ENCODE results near the gene PSMB5.

Gene PSMB5

GRCh38 chr14:23070262-23071129, 35.8 kb upstream of the PSMB5 start (continued):
- TF ChIP-seq ZBTB11 (tag by site-specific recombination; conservative IDR thresholded peaks at IDR 0.05; ENCODE audit: low read depth) (peak; percentile 71), ZNF157 (tag by site-specific recombination; IDR thresholded peaks at IDR 0.05) (no peak), ZNF768 (tag by site-specific recombination; IDR thresholded peaks at IDR 0.05) (no peak), KLF1 (tag by site-specific recombination; IDR thresholded peaks at IDR 0.05) (peak; percentile 36; the same call in 1 of the 2 replicates)

- ChIA-PET CTCF (interaction anchor here (0.6 to 4.0 kb wide), 47 partner anchors 9 to 391 kb away, joined by 3 to 58 read pairs (median 5); partner anchors contain the start of genes ACIN1, AJUBA, C14orf119 and CDH24), POLR2A (interaction anchor here (0.7 to 2.0 kb wide), 10 partner anchors 11 to 140 kb away, joined by 3 to 20 read pairs (median 6); partner anchors contain the start of genes ACIN1, AJUBA, C14orf119 and PRMT5)
- H3K36me3 ChIP-seq (ENCODE audit: control insufficient read depth in 2 of 2, insufficient read depth in 1 of 2, low read length in 2 of 2), result peaks cover 29 to 59% of the 10 kb centered on the region in 2 experiments
- H3K9me3 ChIP-seq (ENCODE audit: control insufficient read depth, insufficient read depth, low read depth, low read length), result no peaks in the 10 kb centered on the region
- H3K4me3 ChIP-seq (ENCODE audit: low read depth, low read length), result no peak overlapping the region
- H3K27ac ChIP-seq (ENCODE audit: extremely low read depth, low read depth, low read length), result peak overlapping the region; percentile 66
- H3K4me1 ChIP-seq (ENCODE audit: control insufficient read depth, insufficient read depth, low read length), result peaks cover 16% of the 10 kb centered on the region
- peak; percentile 73; the same call in 1 of the 2 replicates for TF ChIP-seq ZNF600 (tag by site-specific recombination; IDR thresholded peaks at IDR 0.05)
- TF ChIP-seq ZNF776 (tag by site-specific recombination; IDR thresholded peaks at IDR 0.05; ENCODE audit: borderline replicate concordance), result no peak
- TF ChIP-seq MZF1 (tag by site-specific recombination; IDR thresholded peaks at IDR 0.05; ENCODE audit: borderline replicate concordance), result no peak
Observed at GRCh38 chr14:23069413-23069806, 34.7 kb upstream of the PSMB5 start.

GRCh38 chr14:23068789-23069412, 34.2 kb upstream of the PSMB5 start:
- ChIA-PET POLR2A (interaction anchor here (0.6 to 2.0 kb wide), 12 partner anchors 10 to 140 kb away, joined by 3 to 20 read pairs (median 4); partner anchors contain the start of genes ACIN1, AJUBA, C14orf119 and PRMT5), CTCF (interaction anchor here (0.6 to 3.4 kb wide), 59 partner anchors 9 to 941 kb away, joined by 3 to 58 read pairs (median 5); partner anchors contain the start of genes ACIN1, AJUBA, C14orf119 and CDH24)
- Histone ChIP-seq H3K36me3 (ENCODE audit: control insufficient read depth in 2 of 2, insufficient read depth in 1 of 2, low read length in 2 of 2) (peaks cover 31 to 63% of the 10 kb centered on the region in 2 experiments), H3K27ac (ENCODE audit: extremely low read depth, low read depth, low read length) (peak overlapping the region; percentile 66), H3K4me1 (ENCODE audit: control insufficient read depth, insufficient read depth, low read length) (peaks cover 16% of the 10 kb centered on the region), H3K9me3 (ENCODE audit: control insufficient read depth, insufficient read depth, low read depth, low read length) (no peaks in the 10 kb centered on the region), H3K4me3 (ENCODE audit: low read depth, low read length) (0 out of 2 replicates have a peak overlapping the region, but pooled peaks have one; percentile 5)
- TF ChIP-seq CTCF (tag by site-specific recombination; IDR thresholded peaks at IDR 0.05) (peak; percentile 95), EGR2 (tag by site-specific recombination; IDR thresholded peaks at IDR 0.05; ENCODE audit: low read depth) (no peak), ZNF214 (tag by site-specific recombination; IDR thresholded peaks at IDR 0.05; ENCODE audit: borderline replicate concordance) (no peak), ZBTB17 (tag by site-specific recombination; IDR thresholded peaks at IDR 0.05) (peak; percentile 35; the same call in 1 of the 2 replicates), ZNF335 (tag by site-specific recombination; conservative IDR thresholded peaks at IDR 0.05) (no peak), BCL11B (tag by site-specific recombination; IDR thresholded peaks at IDR 0.05; ENCODE audit: low read depth) (no peak), PRDM6 (tag by site-specific recombination; IDR thresholded peaks at IDR 0.05) (no peak), ZNF140 (tag by site-specific recombination; IDR thresholded peaks at IDR 0.05) (no peak), ZNF423 (tag by site-specific recombination; IDR thresholded peaks at IDR 0.05) (no peak), ZNF639 (tag by site-specific recombination; IDR thresholded peaks at IDR 0.05) (0 out of 2 replicates have a peak, but pooled peaks have one; percentile 38), YY2 (tag by site-specific recombination; IDR thresholded peaks at IDR 0.05) (no peak), IKZF3 (tag by site-specific recombination; IDR thresholded peaks at IDR 0.05) (peak; percentile 100), ZFP69B (tag by site-specific recombination; IDR thresholded peaks at IDR 0.05) (0 out of 2 replicates have a peak, but pooled peaks have one; percentile 33), ZNF621 (tag by site-specific recombination; IDR thresholded peaks at IDR 0.05) (no peak), ZNF473 (tag by site-specific recombination; IDR thresholded peaks at IDR 0.05) (no peak)

Data from HEK293 (cell line).